Left lung (tissue), 10 donors: ENCODE data around the gene OR14I1. TPM values are rescaled to one million over a fixed set of nuclear protein-coding genes. Genes with fewer than 3 reads are reported as not detected.

Experiments
- ATAC-seq: fragments of 200-7000 bp; cut with Tn5 transposase; one replicate; pipeline ENCODE4 v1.9.1; 2020; ENCODE audit warnings: moderate library complexity
- DNase-seq, 4 donors: peaks; one replicate each; pipeline ENCODE4 v3.0.0-alpha.2; 2013 to 2020
- H3K27ac ChIP-seq, 2 donors: fragments of 200-600 bp; sonication (generic) in 1 of 2; one replicate each; pipeline versions ENCODE4 v1.5.0 to v1.8.0; 2020 to 2021
- H3K27me3 ChIP-seq, 2 donors: fragments of 200-600 bp; sonication (generic) in 1 of 2; one replicate each; pipeline versions ENCODE4 v1.5.0 to v1.8.0; 2020 to 2021
- H3K36me3 ChIP-seq, 2 donors: fragments of 200-600 bp; sonication (generic) in 1 of 2; one replicate each; pipeline versions ENCODE4 v1.5.0 to v1.8.0; 2020 to 2021
- H3K4me1 ChIP-seq, 2 donors: fragments of 200-600 bp; one replicate each; pipeline ENCODE4 v1.8.0; 2021
- H3K4me3 ChIP-seq, 2 donors: fragments of 200-600 bp; sonication (generic) in 1 of 2; one replicate each; pipeline versions ENCODE4 v1.5.0 to v1.8.0; 2020 to 2021; ENCODE audit warnings: mild to moderate bottlenecking in 1 of 2
- H3K9me3 ChIP-seq, 2 donors: fragments of 200-600 bp; sonication (generic) in 1 of 2; one replicate each; pipeline versions ENCODE4 v1.5.0 to v1.8.0; 2020 to 2021
- CTCF ChIP-seq, 2 donors: fragments of 200-600 bp; sonication (generic) in 1 of 2; IDR thresholded peaks; one replicate each; pipeline versions ENCODE4 v1.5.0 to v1.8.0; 2021; ENCODE audit warnings: antibody characterized with exemption in 2 of 2
- intact Hi-C, 2 donors: fragments of 100-400 bp; cut with DNase I; formaldehyde crosslinking; loops; one replicate each; pipeline versions ENCODE4 v1.11.2 to v1.14.2; 2022
- polyA plus RNA-seq, 6 donors: library from polyadenylated mRNA; unstranded; fragments of 120-200 nt; gene quantifications; one replicate each; pipeline ENCODE4 v1.2.1, GENCODE V29; 2013; ENCODE audit not compliant: insufficient read length in 6 of 6
- total RNA-seq, 2 donors: library from RNA; stranded (reverse); fragmentation: NEBNext Ultra II Directional; extraction: Animal tissue kit (Norgen Biotek cat#: 25700); gene quantifications; one replicate each; pipeline ENCODE4 v1.2.1, GENCODE V29; 2021
- donor health status: DM: no; HTN: yes; CAD: no.
- donor health status: DM: no; HTN: no; CAD: no.

Gene OR14I1
- total and polyA plus RNA-seq, 8 donors: not detected

- H3K4me1 ChIP-seq: peaks cover 0 to 5% of the 10 kb centered on the region in 2 donors
- no peak overlapping the region for H3K27ac ChIP-seq
- intact Hi-C loops: no loop called here
- ATAC-seq: no peak
- TF ChIP-seq CTCF (IDR thresholded peaks at IDR 0.05): no peak
- no peaks in the 10 kb centered on the region for H3K9me3 ChIP-seq
- H3K27me3 ChIP-seq: no peaks in the 10 kb centered on the region
- no peak overlapping the region for H3K4me3 ChIP-seq
- DNase-seq: no peak
- no peaks in the 10 kb centered on the region for H3K36me3 ChIP-seq
These were observed 3.5 kb downstream of the OR14I1 start for GRCh38 chr1:248699099-248699498.

GRCh38 chr1:248697907-248698306 lies 4.7 kb downstream of the OR14I1 start:
- H3K36me3 ChIP-seq: no peaks in the 10 kb centered on the region
- ATAC-seq: no peak

DNA sequence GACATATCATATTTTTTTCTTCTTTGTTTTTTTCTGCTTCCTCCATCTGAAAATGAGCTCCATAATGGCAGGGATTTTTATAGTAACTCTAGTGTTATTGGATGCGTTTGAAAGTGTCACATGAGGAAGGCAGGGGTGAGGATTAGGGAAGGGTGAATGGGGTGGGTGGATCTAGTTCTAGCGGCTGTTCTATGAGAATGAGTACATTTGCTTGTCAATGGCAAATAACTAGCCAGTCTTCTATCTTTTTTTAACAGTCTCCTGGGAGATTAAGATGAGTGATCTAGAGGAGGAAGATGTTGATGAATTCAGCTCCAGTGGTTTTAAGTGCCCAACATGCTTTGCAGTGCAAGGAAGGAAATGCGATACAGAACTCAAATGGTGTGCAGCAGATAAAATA lies 5.8 kb downstream of the OR14I1 start:
- H3K27me3 ChIP-seq: peaks cover 0 to 7% of the 10 kb centered on the region in 2 donors
- H3K36me3 ChIP-seq: no peaks in the 10 kb centered on the region
- H3K9me3 ChIP-seq: peaks cover 0 to under 1% of the 10 kb centered on the region in 2 donors
- intact Hi-C loops: no loop called here
- DNase-seq (no peak), ATAC-seq (no peak)
- H3K27ac ChIP-seq: no peak overlapping the region
- no peak for TF ChIP-seq CTCF (IDR thresholded peaks at IDR 0.05)
- H3K4me3 ChIP-seq: no peak overlapping the region
- no peaks in the 10 kb centered on the region for H3K4me1 ChIP-seq

More at GRCh38 chr1:248697907-248698306, 4.7 kb downstream of the OR14I1 start:
- intact Hi-C loops: no loop called here
- no peaks in the 10 kb centered on the region for H3K27me3 ChIP-seq
- H3K9me3 ChIP-seq: no peaks in the 10 kb centered on the region
- TF ChIP-seq CTCF (IDR thresholded peaks at IDR 0.05): no peak
- no peak overlapping the region for H3K4me3 ChIP-seq
- H3K4me1 ChIP-seq: no peaks in the 10 kb centered on the region
- H3K27ac ChIP-seq: no peak overlapping the region
- DNase-seq: no peak

DNA sequence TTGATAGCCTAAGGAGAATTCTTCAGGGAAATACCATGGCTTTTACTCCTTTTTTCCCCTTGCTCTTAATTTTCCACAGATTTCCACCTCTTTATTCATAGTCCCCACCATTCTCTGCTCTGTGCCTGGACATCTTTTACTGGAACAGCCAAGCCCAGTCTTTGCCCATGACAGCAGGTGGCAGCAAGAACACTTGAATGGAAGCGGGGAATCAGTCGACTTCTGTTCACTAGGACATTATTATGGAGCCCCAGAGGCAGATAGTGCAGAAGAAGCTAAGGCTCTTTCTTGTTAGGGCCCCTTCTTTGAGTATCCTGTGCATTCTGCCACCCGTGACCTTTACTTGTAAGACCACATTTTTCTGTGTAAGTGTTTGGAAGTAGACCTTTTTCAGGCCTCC lies 6.3 kb downstream of the OR14I1 start:
- peak; percentile 62 for ATAC-seq

GRCh38 chr1:248695451-248696132 lies 7.0 kb downstream of the OR14I1 start:
- DNase-seq (no peak), ATAC-seq (peak; percentile 22)
- intact Hi-C loops: no loop called here
- Histone ChIP-seq H3K36me3 (no peaks in the 10 kb centered on the region), H3K4me3 (no peak overlapping the region), H3K4me1 (no peaks in the 10 kb centered on the region), H3K27me3 (peaks cover 0 to 12% of the 10 kb centered on the region in 2 donors), H3K27ac (no peak overlapping the region), H3K9me3 (peaks cover 0 to 7% of the 10 kb centered on the region in 2 donors)
- no peak for TF ChIP-seq CTCF (IDR thresholded peaks at IDR 0.05)

More for the DNA sequence above, 6.3 kb downstream of the OR14I1 start:
- Histone ChIP-seq H3K4me1 (no peaks in the 10 kb centered on the region), H3K4me3 (no peak overlapping the region), H3K27me3 (peaks cover 0 to 12% of the 10 kb centered on the region in 2 donors), H3K9me3 (peaks cover 0 to 6% of the 10 kb centered on the region in 2 donors), H3K27ac (no peak overlapping the region), H3K36me3 (no peaks in the 10 kb centered on the region)
- TF ChIP-seq CTCF (IDR thresholded peaks at IDR 0.05): no peak
- DNase-seq: no peak
- intact Hi-C loops: no loop called here
